A673 (cell line): ENCODE results near the gene ATP2B1. TPM values are rescaled to one million over a fixed set of nuclear protein-coding genes. Genes with fewer than 3 reads are reported as not detected.

Experiments
- BruUV-seq: library from RNA; stranded (reverse); fragments of 400-500 nt; replicated peaks from 2 replicates; lab custom pipeline; 2021; lab: Mats Ljungman, UMichigan
- CTCF ChIA-PET: fragments of 300-600 bp; sonication (Branson Sonifier 250); formaldehyde crosslinking; loops from one replicate; lab custom pipeline; 2022; ENCODE audit warnings: antibody characterized with exemption; lab: Charles Lee
- POLR2A ChIA-PET: fragments of 300-600 bp; sonication (Branson Sonifier 250); formaldehyde crosslinking; loops from one replicate; lab custom pipeline; 2022; ENCODE audit warnings: antibody characterized with exemption; ENCODE audit not compliant: low non-redundant PET; lab: Charles Lee
- DNase-seq: peaks from one replicate; pipeline ENCODE4 v3.0.0-alpha.2; 2015; ENCODE audit warnings: low spot score
- H3K27ac ChIP-seq: fragments of 200-600 bp; sonication (generic); 2 replicates; pipeline ENCODE4 v1.5.1; 2016; ENCODE audit warnings: mixed run types, low read depth, mild to moderate bottlenecking, mixed read lengths, antibody characterized with exemption, low read length; ENCODE audit not compliant: poor library complexity, severe bottlenecking
- H3K27me3 ChIP-seq: fragments of 200-600 bp; sonication (generic); replicated peaks from 2 replicates; pipeline ENCODE4 v1.6.1; 2017; ENCODE audit warnings: mixed run types, low read depth, mild to moderate bottlenecking, mixed read lengths, antibody characterized with exemption, low read length; ENCODE audit not compliant: insufficient read depth, poor library complexity
- H3K36me3 ChIP-seq: fragments of 200-600 bp; sonication (generic); 2 replicates; pipeline ENCODE4 v1.6.1; 2016; ENCODE audit warnings: mixed run types, mild to moderate bottlenecking, mixed read lengths, antibody characterized with exemption, low read length; ENCODE audit not compliant: insufficient read depth, poor library complexity, severe bottlenecking
- H3K4me1 ChIP-seq: fragments of 200-600 bp; sonication (generic); 2 replicates; pipeline ENCODE4 v1.6.1; 2017; ENCODE audit warnings: mixed run types, mild to moderate bottlenecking, mixed read lengths, antibody characterized with exemption, low read length; ENCODE audit not compliant: insufficient read depth, poor library complexity, severe bottlenecking
- H3K4me3 ChIP-seq: fragments of 200-600 bp; sonication (generic); 2 replicates; pipeline ENCODE4 v1.5.1; 2016; ENCODE audit warnings: low read depth, mixed run types, mild to moderate bottlenecking, mixed read lengths, low read length; ENCODE audit not compliant: poor library complexity, severe bottlenecking
- H3K9me3 ChIP-seq: fragments of 200-600 bp; sonication (generic); 2 replicates; pipeline ENCODE4 v1.6.1; 2016; ENCODE audit warnings: mixed run types, low read depth, mild to moderate bottlenecking, mixed read lengths, antibody characterized with exemption, low read length; ENCODE audit not compliant: poor library complexity, severe bottlenecking
- CTCF ChIP-seq: fragments of 300-800, 200-600 bp; sonication (generic); conservative IDR thresholded peaks from 2 replicates; pipeline ENCODE4 v1.5.1; 2017; ENCODE audit warnings: low read depth, mild to moderate bottlenecking, antibody characterized with exemption, low read length, moderate library complexity, mixed read lengths
- EZH2 ChIP-seq: fragments of 200-600 bp; sonication (generic); IDR thresholded peaks from 2 replicates; pipeline ENCODE4 v1.6.1; 2017; ENCODE audit warnings: borderline replicate concordance, low read depth, mild to moderate bottlenecking, mixed read lengths, antibody characterized with exemption, low read length; ENCODE audit not compliant: poor library complexity, severe bottlenecking
- intact Hi-C: fragments of 100-400 bp; cut with micrococcal nuclease; formaldehyde crosslinking; loops from one replicate; pipeline ENCODE4 v1.10.0; 2022; ENCODE audit not compliant: unreplicated experiment
- total RNA-seq: library from RNA; stranded (reverse); gene quantifications from 2 replicates; pipeline ENCODE4 v1.2.3, GENCODE V29; 2021

Gene ATP2B1
- total RNA-seq, 1 experiment from 2014 or later: 44.2 TPM

GRCh38 chr12:89556976-89557375, 151.7 kb downstream of the ATP2B1 start:
- POLR2A ChIA-PET: no interaction called here
- H3K27ac ChIP-seq: no peak overlapping the region
- CTCF ChIA-PET: no interaction called here
- no TSS peak for BruUV-seq
- intact Hi-C loops: no loop called here
- H3K4me3 ChIP-seq: no peak overlapping the region
- peak; percentile 58 for DNase-seq
- H3K27me3 ChIP-seq: no peaks in the 10 kb centered on the region
- TF ChIP-seq EZH2 (no peak), CTCF (no peak)
- no peaks in the 10 kb centered on the region for H3K4me1 ChIP-seq
- H3K9me3 ChIP-seq: no peaks in the 10 kb centered on the region
- H3K36me3 ChIP-seq: no peaks in the 10 kb centered on the region

- H3K27me3 ChIP-seq: no peaks in the 10 kb centered on the region
- intact Hi-C loops: no loop called here
- no peaks in the 10 kb centered on the region for H3K4me1 ChIP-seq
- no peak for DNase-seq
- no peak for TF ChIP-seq EZH2
- TF ChIP-seq CTCF: no peak
- POLR2A ChIA-PET: no interaction called here
- BruUV-seq: no TSS peak
- H3K4me3 ChIP-seq: no peak overlapping the region
- H3K27ac ChIP-seq: no peak overlapping the region
- no peaks in the 10 kb centered on the region for H3K36me3 ChIP-seq
- H3K9me3 ChIP-seq: no peaks in the 10 kb centered on the region
- CTCF ChIA-PET: no interaction called here
Observed at GRCh38 chr12:89552376-89552775, 156.3 kb downstream of the ATP2B1 start.

GRCh38 chr12:89551747-89552146, 156.9 kb downstream of the ATP2B1 start:
- intact Hi-C loops: no loop called here
- no peak for TF ChIP-seq EZH2
- TF ChIP-seq CTCF: no peak
- H3K4me1 ChIP-seq: no peaks in the 10 kb centered on the region
- no peaks in the 10 kb centered on the region for H3K36me3 ChIP-seq
- H3K9me3 ChIP-seq: no peaks in the 10 kb centered on the region
- no peak overlapping the region for H3K27ac ChIP-seq
- H3K27me3 ChIP-seq: no peaks in the 10 kb centered on the region
- no peak for DNase-seq
- BruUV-seq: no TSS peak
- ChIA-PET POLR2A (no interaction called here), CTCF (no interaction called here)
- H3K4me3 ChIP-seq: no peak overlapping the region
